ENCODE data around the gene SUN5.
A peak's percentile ranks its signal among the peaks of the same experiment; 100 is the strongest.
"Not testable (repeated sequence)": the region's sequence is repeated elsewhere in the genome, so short reads cannot be mapped to it uniquely, and the experiment has no call there.

The SUN5 gene

DNA sequence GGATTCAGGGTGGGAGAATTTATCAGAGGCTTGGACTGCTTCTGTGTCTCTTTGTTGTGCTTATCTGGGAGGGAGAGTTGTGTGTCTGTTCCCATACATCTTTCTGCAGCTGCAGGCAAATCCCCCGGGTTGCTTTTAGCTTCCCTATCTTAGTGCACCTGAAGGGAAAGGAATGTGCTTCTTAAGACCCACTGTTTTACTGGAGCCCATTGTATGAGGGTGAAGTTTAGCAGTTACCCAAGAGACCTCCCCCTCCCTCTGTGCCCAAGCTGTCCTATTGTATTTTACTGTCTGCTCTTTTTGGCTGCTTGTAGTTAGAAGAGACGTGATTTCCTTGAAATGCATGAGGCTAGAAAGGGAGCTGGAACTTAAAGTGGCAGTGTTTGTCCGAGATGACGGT lies 53.7 kb downstream of the SUN5 start:
- intact Hi-C loops (cut with DNase I); DNase-seq: not testable (repeated sequence)

DNA sequence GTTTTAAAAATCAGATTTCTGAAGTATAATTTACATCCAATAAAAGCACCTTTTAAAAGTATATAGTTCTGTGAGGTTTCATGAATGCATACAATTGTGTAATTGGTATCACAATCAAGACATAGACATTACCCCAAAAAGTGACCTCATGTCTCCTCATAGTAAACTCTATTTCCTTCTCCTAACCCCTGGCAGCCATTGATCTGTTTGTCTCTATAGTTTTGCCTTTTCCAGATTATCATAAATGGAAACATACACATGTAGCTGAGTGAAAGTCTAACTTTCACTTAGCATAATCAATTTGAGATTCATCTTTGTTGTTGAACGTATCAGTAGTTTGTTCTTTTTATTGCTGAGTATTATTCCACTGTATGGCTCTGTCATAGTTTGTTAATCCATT lies 57.6 kb downstream of the SUN5 start:
- intact Hi-C loops (cut with DNase I) = no loop called here
- DNase-seq = no peak

DNA sequence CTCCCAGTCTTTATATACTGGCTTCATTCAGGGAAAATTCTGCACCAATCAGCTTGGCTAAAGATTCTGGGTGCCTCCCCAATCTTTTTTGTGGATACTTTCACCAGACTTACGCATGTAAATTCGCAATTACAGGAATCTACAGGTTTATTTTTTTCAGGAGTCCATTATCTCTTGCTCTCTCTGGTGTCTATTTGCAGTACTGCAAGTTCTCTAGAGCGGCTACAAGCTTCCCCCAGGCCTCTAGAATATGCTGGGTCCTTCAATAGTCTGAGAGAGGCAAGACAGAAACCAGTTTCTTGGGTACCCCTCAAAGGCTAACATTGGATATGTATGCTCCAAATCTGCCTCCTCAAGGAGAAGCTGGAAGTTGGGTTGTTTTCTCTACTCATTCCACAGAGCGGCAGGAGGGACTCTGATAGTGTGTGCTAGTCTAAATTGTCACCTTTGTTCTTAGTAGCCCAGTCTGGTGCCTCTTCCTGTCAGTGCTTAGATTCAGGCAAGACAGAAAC lies 58.5 kb downstream of the SUN5 start:
- DNase-seq = peak in 1 of 10 donors; percentile 4

DNA sequence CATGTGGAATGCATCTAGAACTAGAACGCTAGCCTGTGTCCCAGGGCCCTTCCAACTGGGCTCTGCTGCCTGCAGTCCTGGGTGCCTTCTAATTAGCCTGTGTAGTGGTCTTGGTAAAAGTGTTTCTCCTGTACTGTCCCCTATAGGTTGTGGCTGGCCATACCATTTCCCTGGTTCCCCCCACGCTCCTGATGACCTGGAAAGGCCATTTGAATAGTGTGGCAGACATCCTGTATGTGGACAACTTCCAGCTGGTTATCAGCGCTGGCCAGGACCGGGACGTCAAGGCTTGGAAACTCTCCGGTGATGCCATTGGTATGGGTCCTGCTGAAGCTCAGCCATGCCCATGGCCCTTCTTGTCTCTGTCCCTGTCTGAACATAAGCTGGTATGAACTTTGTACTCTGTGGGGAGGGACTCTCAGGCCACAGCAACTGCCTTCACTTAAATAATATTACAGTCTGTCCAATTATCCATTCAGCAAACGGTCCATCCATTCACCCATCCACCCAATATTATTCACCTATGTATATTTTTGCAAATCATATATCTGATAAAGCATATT lies 60.7 kb downstream of the SUN5 start:
- DNase-seq = peak in 1 of 10 donors; percentile 41
- intact Hi-C loops (cut with DNase I) = no loop called here

More for the DNA sequence above, 58.5 kb downstream of the SUN5 start:
- intact Hi-C loops (cut with DNase I) = no loop called here

DNA sequence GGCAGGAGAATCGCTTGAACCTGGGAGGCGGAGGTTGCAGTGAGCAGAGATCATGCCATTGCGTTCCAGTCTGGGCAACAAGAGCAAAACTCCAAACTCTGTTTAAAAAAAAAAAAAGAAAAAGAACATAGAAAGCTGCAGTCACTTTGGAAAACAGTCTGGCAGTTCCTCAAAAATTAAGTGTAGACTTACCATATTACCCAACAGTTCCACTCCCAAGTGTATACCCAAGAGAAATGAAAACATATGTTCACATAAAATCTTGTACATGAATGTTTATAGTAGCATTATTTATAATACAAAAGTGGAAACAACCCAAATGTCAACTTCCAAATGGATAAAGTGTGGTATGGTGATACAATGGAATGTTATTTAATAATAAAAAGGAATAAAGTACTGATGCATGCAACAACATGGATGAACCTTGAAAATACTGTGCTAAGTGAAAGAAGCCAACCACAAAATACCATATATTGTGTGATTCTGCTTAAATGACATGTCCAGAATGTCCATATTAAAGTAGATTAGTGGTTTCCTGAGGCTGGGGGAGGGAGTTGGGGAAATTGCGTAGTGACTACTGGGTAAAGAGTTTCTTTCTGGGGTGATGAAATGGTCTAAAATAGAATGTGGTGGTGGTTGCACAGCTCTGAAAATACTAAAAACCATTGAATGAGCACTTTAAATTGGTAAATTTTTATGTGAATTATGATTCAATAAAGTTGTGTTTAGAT lies 62.9 kb downstream of the SUN5 start:
- intact Hi-C loops (cut with DNase I) = no loop called here
- no peak for DNase-seq

DNA sequence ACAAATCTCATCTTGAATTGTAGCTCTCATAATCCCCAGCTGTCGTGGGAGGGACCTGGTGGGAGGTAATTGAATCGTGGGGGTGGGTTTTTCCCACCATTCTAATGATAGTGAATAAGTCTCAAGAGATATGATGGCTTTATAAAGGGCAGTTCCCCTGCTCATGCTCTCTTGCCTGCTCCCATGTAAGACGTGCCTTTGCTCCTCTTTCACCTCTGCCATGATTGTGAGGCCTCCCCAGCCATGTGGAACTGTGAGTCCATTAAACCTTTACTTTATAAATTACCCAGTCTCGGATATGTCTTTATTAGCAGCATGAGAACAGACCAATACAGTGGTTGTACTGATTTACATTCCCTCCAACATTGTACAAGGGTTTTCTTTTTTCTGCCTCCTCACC lies 69.7 kb downstream of the SUN5 start:
- intact Hi-C loops (cut with DNase I) = no loop called here
- DNase-seq = no peak
